HS-27A (cell line): ENCODE measurements around the gene ATAD3C.

Experiments used
- DNase-seq: peaks from one replicate; pipeline ENCODE4 v3.0.0-alpha.2; 2012; ENCODE audit warnings: low read depth, missing footprints

The ATAD3C gene

DNA sequence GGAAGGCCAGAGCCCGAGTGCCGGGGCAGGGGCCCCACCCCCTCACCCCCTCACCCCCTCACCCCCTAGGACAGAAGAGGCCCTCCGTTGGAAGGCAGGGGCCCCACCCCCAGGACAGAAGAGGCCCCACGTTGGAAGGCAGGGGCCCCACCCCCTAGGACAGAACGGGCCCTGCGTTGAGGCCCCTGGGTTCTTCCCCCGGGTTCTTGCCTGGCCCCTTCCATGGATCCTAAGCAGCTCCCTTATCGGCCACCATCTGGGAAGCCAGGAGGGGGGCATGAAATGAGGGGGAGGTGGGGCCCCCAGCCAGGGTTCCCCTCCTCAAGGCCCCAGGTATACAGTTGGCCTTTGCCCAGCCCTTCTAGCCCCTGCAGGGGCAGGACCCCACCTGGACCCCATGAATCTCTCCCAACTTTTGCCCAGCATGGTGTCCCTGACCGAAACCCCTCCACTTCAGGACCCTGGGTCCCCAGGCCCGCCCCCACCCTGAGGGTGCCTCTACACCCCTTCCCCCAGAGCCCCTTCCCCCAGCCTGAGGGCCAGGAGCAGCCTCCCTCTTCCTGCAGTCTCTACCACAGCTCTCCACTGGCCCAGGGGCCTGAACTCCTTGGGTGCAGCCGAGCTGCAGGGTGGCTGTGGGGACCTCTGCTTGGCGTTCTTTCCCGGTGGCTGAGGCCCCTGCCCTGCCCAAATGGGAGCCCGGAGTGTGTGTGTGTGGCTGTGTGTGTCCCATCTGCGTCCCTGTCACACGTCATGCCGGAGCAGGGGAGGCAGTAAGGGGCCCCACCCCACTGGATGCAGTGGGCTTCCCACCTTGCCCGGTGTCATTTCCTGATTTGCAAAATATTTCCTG lies 18.3 kb upstream of the ATAD3C start:
- DNase-seq, result no peak

DNA sequence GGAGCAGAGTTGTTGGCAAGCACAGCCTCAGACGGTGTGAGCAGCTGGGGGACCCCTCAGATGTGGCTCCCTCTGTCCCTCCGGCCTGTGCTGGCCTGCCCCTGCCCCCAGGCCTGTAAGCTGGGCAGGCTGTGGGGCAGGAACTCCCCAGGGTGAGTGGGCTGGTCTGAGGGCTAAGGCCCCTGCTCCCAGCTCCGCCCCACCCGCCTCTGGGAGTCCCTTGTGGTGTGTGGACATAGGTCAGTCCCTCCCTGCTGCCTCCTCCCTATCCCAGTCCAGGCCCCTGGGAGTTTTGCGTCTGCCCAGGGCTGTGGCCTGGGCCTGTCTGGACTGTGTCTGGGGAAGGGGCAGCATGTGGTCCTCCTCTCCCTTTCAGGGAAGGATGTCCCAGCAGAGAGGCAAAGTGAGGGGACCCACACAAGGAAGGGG lies 17.6 kb upstream of the ATAD3C start:
- no peak for DNase-seq

DNA sequence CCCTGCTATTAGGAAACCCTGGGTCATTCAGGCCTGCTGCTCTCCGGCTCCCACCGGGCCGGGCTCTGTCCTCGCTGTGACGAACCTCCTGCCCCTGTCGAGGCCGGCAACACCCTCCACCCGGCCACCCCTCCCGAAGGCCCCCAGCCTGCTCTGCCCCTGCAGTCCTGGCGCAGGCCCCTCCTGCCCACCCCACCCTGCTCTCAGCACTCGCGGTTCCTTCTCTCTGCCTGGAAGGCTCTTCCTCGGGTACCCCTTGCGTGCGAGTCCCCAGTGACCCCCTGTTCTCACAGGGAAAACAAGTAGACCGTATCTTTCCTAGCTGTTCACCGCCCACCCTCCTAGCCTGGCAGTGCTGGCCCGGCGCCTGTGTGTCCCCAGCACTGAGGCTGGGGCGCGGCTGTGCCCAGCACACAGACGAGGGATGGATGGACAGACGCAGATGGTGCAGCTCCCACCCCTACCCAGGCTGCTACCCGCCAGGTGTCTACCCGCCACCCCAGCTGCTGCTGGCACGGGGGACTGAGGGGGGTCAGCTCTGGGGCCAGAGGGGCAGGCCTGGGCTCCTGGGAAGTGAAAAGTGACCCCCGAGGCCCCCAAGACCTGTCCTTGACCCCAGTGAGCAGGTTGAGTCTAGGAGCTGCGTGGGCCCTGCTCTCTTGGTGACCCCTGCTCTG lies 17.1 kb upstream of the ATAD3C start:
- DNase-seq, result no peak

GRCh38 chr1:1432951-1433803 lies 16.3 kb upstream of the ATAD3C start:
- no peak for DNase-seq

DNA sequence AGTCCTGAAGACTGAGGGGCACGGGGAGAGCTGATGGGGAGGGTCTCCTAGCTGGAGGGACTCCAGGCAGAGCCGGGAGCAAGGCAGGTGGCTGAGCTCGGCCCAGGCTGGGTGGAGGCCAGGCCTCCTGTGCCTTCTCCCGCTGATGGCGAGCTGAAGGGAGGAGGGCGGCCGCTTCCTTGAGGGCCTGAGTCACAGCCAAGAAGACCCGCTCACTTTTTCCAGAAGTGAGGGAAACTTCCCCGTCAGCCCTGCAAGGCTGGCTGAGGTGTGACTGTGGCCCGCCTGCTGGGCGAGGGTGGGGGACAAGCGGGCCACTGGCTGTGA lies 15.7 kb upstream of the ATAD3C start:
- DNase-seq, result no peak

- DNase-seq, result no peak
Observed at GRCh38 chr1:1434131-1434823, 15.2 kb upstream of the ATAD3C start.

DNA sequence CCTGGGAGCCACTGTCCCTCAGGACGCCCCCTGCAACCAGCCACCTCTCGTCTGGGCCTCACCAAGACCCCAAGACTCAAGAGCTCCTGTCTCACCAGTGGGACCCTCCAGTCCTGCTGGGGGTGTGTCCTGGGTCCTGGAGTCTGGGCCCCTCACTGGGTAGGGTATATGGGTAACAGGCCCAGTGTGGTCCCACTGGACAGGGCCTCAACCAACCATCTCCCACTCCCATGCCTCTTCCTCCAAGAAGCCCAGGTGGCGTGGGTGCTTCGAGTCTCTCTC lies 14.7 kb upstream of the ATAD3C start:
- DNase-seq, result no peak

DNA sequence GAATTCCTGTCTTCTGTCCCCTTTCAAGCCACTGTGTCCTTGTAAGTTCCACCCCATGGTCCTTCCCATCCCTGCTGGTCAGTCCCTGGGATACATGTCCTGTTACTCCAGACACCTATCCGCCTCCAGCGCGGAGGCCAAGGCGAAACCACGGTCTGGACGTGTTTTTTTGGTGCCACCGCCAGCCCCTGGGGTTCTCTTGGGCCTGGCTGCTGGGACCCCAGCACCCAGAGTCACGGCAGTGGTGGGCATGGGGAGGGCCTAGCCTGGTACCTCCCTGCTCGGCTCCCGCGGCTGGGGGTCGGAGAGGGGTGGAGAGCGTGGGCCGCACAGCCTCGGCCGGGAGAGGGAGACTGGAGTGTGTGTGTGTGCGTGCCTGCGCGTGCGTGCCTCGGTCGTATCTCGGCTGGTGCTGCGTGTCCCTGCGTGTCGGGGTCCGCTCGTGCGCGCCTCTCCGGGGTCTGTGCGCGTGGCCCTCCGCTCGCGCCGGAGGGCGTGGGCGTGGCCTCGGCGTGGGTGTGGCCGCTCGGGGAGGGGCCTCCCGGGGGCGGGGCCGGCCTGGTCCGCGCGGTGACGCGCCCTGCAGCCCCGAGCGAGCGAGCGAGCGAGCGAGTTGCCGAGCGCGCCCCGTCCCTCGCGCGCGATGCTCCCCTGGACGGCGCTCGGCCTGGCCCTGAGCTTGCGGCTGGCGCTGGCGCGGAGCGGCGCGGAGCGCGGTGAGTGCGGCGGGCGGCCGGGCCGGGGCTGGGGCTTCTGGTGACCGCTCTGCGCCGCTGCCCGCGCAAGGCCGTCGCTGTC lies 14.2 kb upstream of the ATAD3C start, which contains the start of gene VWA1:
TSS of gene VWA1 (plus strand) at position 585 of the 798 bp plus-strand sequence. CDS start at position 644, 59 bp downstream.
- DNase-seq, result no peak

DNA sequence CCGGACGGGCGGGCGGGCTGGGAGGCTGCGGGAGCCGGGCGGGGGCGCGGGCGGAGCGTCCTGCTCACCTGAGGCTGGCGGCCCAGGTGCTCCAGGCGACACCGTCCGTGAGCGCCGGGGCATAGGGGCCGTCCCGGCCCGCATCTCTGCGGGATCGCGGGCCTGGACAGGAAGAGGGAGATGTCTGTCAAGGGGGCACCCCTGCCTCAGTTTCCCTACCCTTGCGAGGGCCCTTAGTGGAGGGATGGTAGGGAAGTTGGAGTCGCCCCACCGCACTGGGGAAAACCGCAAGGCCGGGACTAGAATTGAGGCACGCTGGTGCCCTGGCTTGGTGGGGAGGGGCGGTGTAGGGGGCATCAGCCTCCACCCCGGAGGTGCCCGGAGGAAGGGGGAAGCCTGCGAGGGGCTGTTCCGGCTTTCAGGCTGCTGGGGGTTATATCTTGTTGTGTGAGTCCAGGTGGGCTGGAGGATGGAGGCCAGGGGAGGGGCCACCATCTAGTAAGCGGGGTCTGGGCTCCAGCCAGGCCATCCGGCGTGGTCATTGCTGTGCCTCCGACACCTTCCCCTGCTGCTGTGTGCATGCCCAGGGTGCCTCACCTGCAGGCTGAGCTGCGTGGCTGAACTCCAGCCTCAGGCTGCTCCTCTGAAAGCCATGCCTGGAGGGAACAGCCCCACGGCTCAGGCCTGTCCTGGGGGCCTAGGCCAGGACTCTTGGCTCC lies 13.4 kb upstream of the ATAD3C start:
- no peak for DNase-seq

DNA sequence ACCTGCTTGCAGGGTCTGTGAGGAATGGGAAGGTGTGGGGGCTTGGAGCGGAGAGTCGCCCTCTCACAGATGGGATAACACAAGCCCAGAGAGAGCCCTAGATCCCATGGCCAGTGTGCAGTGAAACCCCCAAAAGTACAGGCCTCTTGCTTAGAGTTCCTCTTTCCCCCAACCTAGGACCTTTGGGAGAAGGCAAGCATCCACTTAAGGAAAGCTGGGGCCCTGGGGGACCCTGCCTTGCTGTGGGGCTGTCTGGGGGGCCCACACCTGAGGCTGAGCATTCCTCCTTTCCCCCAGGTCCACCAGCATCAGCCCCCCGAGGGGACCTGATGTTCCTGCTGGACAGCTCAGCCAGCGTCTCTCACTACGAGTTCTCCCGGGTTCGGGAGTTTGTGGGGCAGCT lies 12.9 kb upstream of the ATAD3C start:
- no peak for DNase-seq

GRCh38 chr1:1437033-1437903 lies 12.2 kb upstream of the ATAD3C start:
- no peak for DNase-seq

DNA sequence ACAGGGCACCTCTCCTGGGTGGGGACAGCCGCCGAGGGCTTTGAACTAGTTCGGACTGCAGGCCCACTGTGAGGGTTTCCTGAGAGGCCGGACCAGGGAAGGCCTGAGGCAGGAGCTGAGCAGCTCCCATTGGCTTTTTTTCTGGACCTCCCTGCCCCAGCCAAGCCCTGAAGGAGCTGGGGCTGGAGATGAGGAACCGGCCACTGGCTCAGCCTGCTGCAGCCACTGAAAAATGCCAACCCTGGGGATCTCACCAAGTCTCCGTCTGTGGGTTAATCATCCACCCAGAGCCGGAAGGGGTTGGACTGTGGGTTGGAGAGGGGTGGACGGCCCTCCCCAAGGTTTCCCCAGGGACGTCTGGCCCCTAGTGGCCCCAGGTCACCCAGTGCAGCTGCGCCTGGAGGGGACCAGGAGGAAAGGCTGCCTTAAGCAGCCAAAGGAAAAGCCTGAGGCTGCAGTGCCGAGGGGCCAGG lies 11.5 kb upstream of the ATAD3C start:
- no peak for DNase-seq

GRCh38 chr1:1438531-1439381 lies 10.7 kb upstream of the ATAD3C start:
- DNase-seq, result no peak

GRCh38 chr1:1439546-1440261 lies 9.8 kb upstream of the ATAD3C start:
- no peak for DNase-seq

- DNase-seq, result no peak
Observed at GRCh38 chr1:1440262-1441001, 9.1 kb upstream of the ATAD3C start.

GRCh38 chr1:1441002-1441888 lies 8.2 kb upstream of the ATAD3C start:
- no peak for DNase-seq
